MCF 10A (cell line): ENCODE results near the gene ALS2CL. TPM values are rescaled to one million over a fixed set of nuclear protein-coding genes. Genes with fewer than 3 reads are reported as not detected.

Experiments
- BruUV-seq: library from RNA; stranded (reverse); fragments of 400-500 nt; replicated peaks from 2 replicates; lab custom pipeline; 2021; lab: Mats Ljungman, UMichigan
- CTCF ChIA-PET: fragments of 300-600 bp; sonication (Branson Sonifier 250); formaldehyde crosslinking; extraction: SDS; loops from one replicate; lab custom pipeline; 2021; ENCODE audit warnings: antibody characterized with exemption, inconsistent platforms; lab: Yijun Ruan, JAX
- POLR2A ChIA-PET: fragments of 300-600, 350-650 bp; sonication (Branson Sonifier 250); formaldehyde crosslinking; extraction: SDS; loops from one replicate; lab custom pipeline; 2020; ENCODE audit warnings: antibody characterized with exemption, inconsistent platforms; lab: Yijun Ruan, JAX
- DNase-seq: peaks from one replicate; pipeline ENCODE4 v3.0.0-alpha.2; 2018; ENCODE audit not compliant: unreplicated experiment
- H3K27ac Mint-ChIP-seq: one replicate; pipeline ENCODE4 v1.8.0; 2022; ENCODE audit warnings: mild to moderate bottlenecking, low read depth, mixed read lengths; ENCODE audit not compliant: unreplicated experiment
- H3K27me3 Mint-ChIP-seq: one replicate; pipeline ENCODE4 v1.8.0; 2022; ENCODE audit warnings: mixed read lengths; ENCODE audit not compliant: insufficient read depth, unreplicated experiment
- H3K36me3 Mint-ChIP-seq: one replicate; pipeline ENCODE4 v1.8.0; 2022; ENCODE audit warnings: mild to moderate bottlenecking, moderate library complexity, mixed read lengths; ENCODE audit not compliant: insufficient read depth, unreplicated experiment
- H3K4me1 Mint-ChIP-seq: one replicate; pipeline ENCODE4 v1.8.0; 2022; ENCODE audit warnings: mixed read lengths; ENCODE audit not compliant: insufficient read depth, unreplicated experiment
- H3K4me3 Mint-ChIP-seq: one replicate; pipeline ENCODE4 v1.8.0; 2022; ENCODE audit warnings: mild to moderate bottlenecking, moderate library complexity, mixed read lengths; ENCODE audit not compliant: unreplicated experiment
- H3K9me3 Mint-ChIP-seq: one replicate; pipeline ENCODE4 v1.8.0; 2022; ENCODE audit warnings: mixed read lengths; ENCODE audit not compliant: unreplicated experiment
- CTCF ChIP-seq: fragments of 200-600 bp; IDR thresholded peaks from one replicate; pipeline ENCODE4 v1.8.0; 2022; ENCODE audit warnings: antibody characterized with exemption, mild to moderate bottlenecking; ENCODE audit not compliant: unreplicated experiment
- intact Hi-C: fragments of 100-400 bp; cut with micrococcal nuclease; formaldehyde crosslinking; loops from 2 replicates; pipeline ENCODE4 v1.14.1; 2022
- total RNA-seq: library from RNA; stranded (reverse); gene quantifications from 2 replicates; pipeline ENCODE4 v1.2.3, GENCODE V29; 2022

Gene ALS2CL
- total RNA-seq, 1 experiment from 2014 or later = 95.5 TPM

GRCh38 chr3:46719044-46719565 lies 25.6 kb upstream of the ALS2CL start:
- no peaks in the 10 kb centered on the region for H3K9me3 Mint-ChIP-seq
- no peak overlapping the region for H3K27ac Mint-ChIP-seq
- H3K4me1 Mint-ChIP-seq = no peaks in the 10 kb centered on the region
- DNase-seq = no peak
- no peaks in the 10 kb centered on the region for H3K36me3 Mint-ChIP-seq
- BruUV-seq = no TSS peak
- peaks cover 15% of the 10 kb centered on the region for H3K27me3 Mint-ChIP-seq
- ChIA-PET CTCF (interaction anchor here (1.0 kb wide), 1 partner anchor 9 kb away, joined by 4 read pairs; no protein-coding TSS in a partner anchor), POLR2A (no interaction called here)
- TF ChIP-seq CTCF = no peak
- intact Hi-C loops = no loop called here
- no peak overlapping the region for H3K4me3 Mint-ChIP-seq

- DNase-seq = no peak
- ChIA-PET CTCF (interaction anchor here (0.6 kb wide), 1 partner anchor 614 kb away, joined by 3 read pairs; no protein-coding TSS in a partner anchor), POLR2A (no interaction called here)
- no peak within 1 kb of the TSS for H3K27ac Mint-ChIP-seq
- H3K36me3 Mint-ChIP-seq = no peaks in the 10 kb centered on the region
- H3K4me1 Mint-ChIP-seq = no peaks in the 10 kb centered on the region
- peak; percentile 34 for TF ChIP-seq CTCF
- H3K9me3 Mint-ChIP-seq = no peaks in the 10 kb centered on the region
- H3K27me3 Mint-ChIP-seq = peaks cover 15% of the 10 kb centered on the region
- H3K4me3 Mint-ChIP-seq = no peak within 1 kb of the TSS
- BruUV-seq = no TSS peak
- intact Hi-C loops = no loop called here
Observed at GRCh38 chr3:46717447-46718231, 24.2 kb upstream of the ALS2CL start, which contains the start of gene PRSS50. TSS of gene PRSS50 (minus strand) at chr3:46717869. CDS start at chr3:46717824, 45 bp downstream.

- ChIA-PET POLR2A (no interaction called here), CTCF (interaction anchor here (1.5 kb wide), 1 partner anchor 11 kb away, joined by 4 read pairs; no protein-coding TSS in a partner anchor)
- Mint-ChIP-seq H3K9me3 (no peaks in the 10 kb centered on the region), H3K27me3 (peaks cover 15% of the 10 kb centered on the region), H3K4me3 (no peak overlapping the region), H3K36me3 (no peaks in the 10 kb centered on the region), H3K27ac (no peak overlapping the region), H3K4me1 (no peaks in the 10 kb centered on the region)
- BruUV-seq = no TSS peak
- intact Hi-C loops = no loop called here
- DNase-seq = no peak
- TF ChIP-seq CTCF = no peak
Observed at GRCh38 chr3:46716461-46717441, 23.3 kb upstream of the ALS2CL start.
